CD4-positive, alpha-beta T cell treated with Interleukin-17A for 4 hours (primary cell): ENCODE results near the gene SMOC2.

ENCODE experiments used
- DNase-seq: peaks from one replicate; pipeline ENCODE4 v3.0.0-alpha.2; 2020; ENCODE audit warnings: mixed read lengths

SMOC2 gene

GRCh38 chr6:168494726-168495125 lies 53.7 kb downstream of the SMOC2 start:
- DNase-seq, result no peak

GRCh38 chr6:168495133-168495532 lies 54.1 kb downstream of the SMOC2 start:
- DNase-seq, result no peak

- no peak for DNase-seq
Observed at GRCh38 chr6:168495636-168496035, 54.7 kb downstream of the SMOC2 start.

GRCh38 chr6:168496139-168496996 lies 55.4 kb downstream of the SMOC2 start:
- DNase-seq, result no peak

- no peak for DNase-seq
Observed at GRCh38 chr6:168496997-168497331, 56.0 kb downstream of the SMOC2 start.

GRCh38 chr6:168497381-168497780 lies 56.4 kb downstream of the SMOC2 start:
- DNase-seq, result no peak

- DNase-seq, result no peak
Observed at GRCh38 chr6:168498161-168498843, 57.3 kb downstream of the SMOC2 start.

- DNase-seq, result no peak
Observed at GRCh38 chr6:168499045-168499650, 58.2 kb downstream of the SMOC2 start.

GRCh38 chr6:168500519-168500918 lies 59.5 kb downstream of the SMOC2 start:
- no peak for DNase-seq

GRCh38 chr6:168501561-168501960 lies 60.6 kb downstream of the SMOC2 start:
- no peak for DNase-seq

GRCh38 chr6:168504366-168504765 lies 63.4 kb downstream of the SMOC2 start:
- DNase-seq, result no peak

GRCh38 chr6:168506460-168506859 lies 65.5 kb downstream of the SMOC2 start:
- no peak for DNase-seq

- DNase-seq, result no peak
Observed at GRCh38 chr6:168507297-168507696, 66.3 kb downstream of the SMOC2 start.

GRCh38 chr6:168507730-168508129 lies 66.7 kb downstream of the SMOC2 start:
- no peak for DNase-seq

- no peak for DNase-seq
Observed at GRCh38 chr6:168508903-168509302, 67.9 kb downstream of the SMOC2 start.

- DNase-seq, result no peak
Observed at GRCh38 chr6:168513766-168514165, 72.8 kb downstream of the SMOC2 start.

GRCh38 chr6:168514216-168514615 lies 73.2 kb downstream of the SMOC2 start:
- DNase-seq, result no peak

- DNase-seq, result no peak
Observed at GRCh38 chr6:168515376-168515775, 74.4 kb downstream of the SMOC2 start.

- DNase-seq, result no peak
Observed at GRCh38 chr6:168516944-168517741, 76.2 kb downstream of the SMOC2 start.

- DNase-seq, result no peak
Observed at GRCh38 chr6:168517742-168518347, 76.9 kb downstream of the SMOC2 start.

- no peak for DNase-seq
Observed at GRCh38 chr6:168518348-168518745, 77.4 kb downstream of the SMOC2 start.

GRCh38 chr6:168518867-168519266 lies 77.9 kb downstream of the SMOC2 start:
- no peak for DNase-seq

GRCh38 chr6:168520233-168520632 lies 79.2 kb downstream of the SMOC2 start:
- DNase-seq, result no peak
